Lung (tissue), 13 donors: Measurements from ENCODE around the gene TEAD4. TPM values are rescaled to one million over a fixed set of nuclear protein-coding genes. Genes with fewer than 3 reads are reported as not detected.

Experiments
- ATAC-seq: fragments of 200-7000 bp; cut with Tn5 transposase; one replicate; pipeline ENCODE4 v1.9.1; 2020; ENCODE audit warnings: moderate number of reproducible peaks; ENCODE audit not compliant: insufficient read depth, low FRiP score
- DNase-seq, 3 donors: peaks; one replicate each; pipeline ENCODE4 v3.0.0-alpha.2; 2013 to 2017
- H3K27ac ChIP-seq, 2 donors: one replicate each; pipeline ENCODE4 v1.5.1; 2013; ENCODE audit warnings: mild to moderate bottlenecking in 2 of 2, moderate library complexity in 2 of 2, control low read depth in 1 of 2, inconsistent platforms in 1 of 2, low read depth in 1 of 2, low read length in 1 of 2
- H3K27me3 ChIP-seq, 3 donors: one replicate each; pipeline ENCODE4 v1.5.1; 2013; ENCODE audit warnings: low read length in 2 of 3; ENCODE audit not compliant: control insufficient read depth in 3 of 3, insufficient read depth in 3 of 3
- H3K36me3 ChIP-seq, 4 donors: one replicate each; pipeline ENCODE4 v1.5.1; 2013; ENCODE audit warnings: low read length in 4 of 4, mild to moderate bottlenecking in 1 of 4, moderate library complexity in 1 of 4; ENCODE audit not compliant: control insufficient read depth in 4 of 4, insufficient read depth in 4 of 4
- H3K4me1 ChIP-seq, 5 donors: one replicate each; pipeline ENCODE4 v1.5.1; 2013; ENCODE audit warnings: low read length in 5 of 5, mild to moderate bottlenecking in 2 of 5, moderate library complexity in 1 of 5; ENCODE audit not compliant: control insufficient read depth in 5 of 5, insufficient read depth in 5 of 5
- H3K4me3 ChIP-seq: one replicate; pipeline ENCODE4 v1.5.1; 2013; ENCODE audit warnings: mild to moderate bottlenecking, control low read depth, moderate library complexity
- H3K9ac ChIP-seq, 2 donors: one replicate each; pipeline ENCODE4 v1.5.1; 2013; ENCODE audit warnings: low read length in 2 of 2, control low read depth in 1 of 2; ENCODE audit not compliant: insufficient read depth in 1 of 2
- H3K9me3 ChIP-seq, 4 donors: one replicate each; pipeline ENCODE4 v1.5.1; 2013; ENCODE audit warnings: low read length in 3 of 4, mild to moderate bottlenecking in 1 of 4, moderate library complexity in 1 of 4; ENCODE audit not compliant: control insufficient read depth in 4 of 4, insufficient read depth in 3 of 4
- CTCF ChIP-seq: IDR thresholded peaks from 2 replicates; pipeline ENCODE4 v1.5.1; 2012; ENCODE audit warnings: mild to moderate bottlenecking; ENCODE audit errors: control extremely low read depth, extremely low read depth
- WGBS, 2 donors: extraction: QIAGEN DNeasy Blood & Tissue Kit; methylation state at CpG; one replicate each; pipeline ENCODE4 v1.1.7; 2013; 5-methylcytosine and 5-hydroxymethylcytosine counted together
- polyA plus RNA-seq, 2 donors: library from polyadenylated mRNA; stranded (reverse); fragments of 200-250 nt; gene quantifications; one replicate each; pipeline ENCODE4 v1.2.1, GENCODE V29; 2013
- small RNA-seq: library from RNA; depleted of rRNA; stranded (forward); fragments of <200 nt; gene quantifications from one replicate; pipeline ENCODE3, GENCODE V24; 2014; ENCODE audit warnings: low replicate concordance
- total RNA-seq, 2 donors: library from RNA; depleted of rRNA in 1 of 2; stranded (reverse); fragments of >200 nt in 1 of 2; gene quantifications; one replicate each; pipeline ENCODE4 v1.2.1, GENCODE V29; 2014 to 2021
- donor health status: control.
- donor health status: control.
- donor health status: Bipolar disorder and iron deficiency.
- donor health status: healthy.
- donor health status: DM: yes; HTN: yes; CAD: no.

Gene TEAD4
- total and polyA plus RNA-seq, 4 donors: 7.1 to 36.3 (median 28.8) TPM

GRCh38 chr12:3087758-3088650, 128.8 kb downstream of the TEAD4 start:
- TF ChIP-seq CTCF: no peak
- ATAC-seq (no peak), DNase-seq (no peak)
- Histone ChIP-seq H3K4me3 (no peak overlapping the region), H3K4me1 (peaks cover 2 to 24% (median 8%) of the 10 kb centered on the region in 5 donors), H3K9ac (no peak overlapping the region), H3K27me3 (no peaks in the 10 kb centered on the region), H3K9me3 (no peaks in the 10 kb centered on the region), H3K36me3 (peaks cover 0 to 19% (median 7%) of the 10 kb centered on the region in 4 donors), H3K27ac (no peak overlapping the region)
- 84 to 86% methylated on average over 11 of the region's 11 CpGs for WGBS, 2 donors

- H3K9me3 ChIP-seq: no peaks in the 10 kb centered on the region
- no peak overlapping the region for H3K9ac ChIP-seq
- no peaks in the 10 kb centered on the region for H3K27me3 ChIP-seq
- 95 to 96% methylated on average over 5 of the region's 5 CpGs for WGBS, 2 donors
- DNase-seq (no peak), ATAC-seq (no peak)
- H3K4me1 ChIP-seq: peaks cover 0 to 17% (median 5%) of the 10 kb centered on the region in 5 donors
- H3K4me3 ChIP-seq: no peak overlapping the region
- H3K27ac ChIP-seq: no peak overlapping the region
- H3K36me3 ChIP-seq: peaks cover 0 to 15% (median 7%) of the 10 kb centered on the region in 4 donors
- no peak for TF ChIP-seq CTCF
Observed at GRCh38 chr12:3089588-3089987, 130.4 kb downstream of the TEAD4 start.

Small RNAs within 50 kb of the gene (small RNA-seq; reads per million reads assigned to genes)
- gene RNU6-1315P: not detected

Other genes with a start within 250 kb of the TEAD4 start
- gene FKBP4, start 164.4 kb upstream of the TEAD4 start, total RNA-seq: 10 to 100 TPM; 52.3 to 69.8 TPM
- 10 to 100 TPM; 26.7 to 34.9 TPM for gene FKBP4, start 164.4 kb upstream of the TEAD4 start, polyA plus RNA-seq
- gene ITFG2, start 146.7 kb upstream of the TEAD4 start, total RNA-seq: 10 to 100 TPM; 39.3 to 43.0 TPM
- gene ITFG2, start 146.7 kb upstream of the TEAD4 start, polyA plus RNA-seq: 10 to 100 TPM; 22.6 to 26.0 TPM
- gene NRIP2, start 124.4 kb upstream of the TEAD4 start, total RNA-seq: 1 to 10 TPM in 1 of 2 donors, under 1 TPM in 1; 0.89 to 1.1 TPM
- under 1 TPM; 0.10 to 0.57 TPM for gene NRIP2, start 124.4 kb upstream of the TEAD4 start, polyA plus RNA-seq
- gene TEX52, start 102.4 kb upstream of the TEAD4 start, total RNA-seq: not detected
- gene TEX52, start 102.4 kb upstream of the TEAD4 start, polyA plus RNA-seq: not detected
- gene FOXM1, start 82.2 kb upstream of the TEAD4 start, total RNA-seq: 1 to 10 TPM; 3.3 to 4.0 TPM
- gene FOXM1, start 82.2 kb upstream of the TEAD4 start, polyA plus RNA-seq: 1 to 10 TPM; 1.6 to 3.1 TPM
- gene RHNO1, start 82.2 kb upstream of the TEAD4 start, total RNA-seq: 10 to 100 TPM; 14.2 to 16.3 TPM
- 10 to 100 TPM; 11.0 to 19.0 TPM for gene RHNO1, start 82.2 kb upstream of the TEAD4 start, polyA plus RNA-seq
- 10 to 100 TPM; 16.4 to 30.7 TPM for gene TULP3, start 68.5 kb upstream of the TEAD4 start, total RNA-seq
- 1 to 10 TPM; 7.4 to 9.9 TPM for gene TULP3, start 68.5 kb upstream of the TEAD4 start, polyA plus RNA-seq
- gene TSPAN9, start 118.0 kb downstream of the TEAD4 start, total RNA-seq: 10 to 100 TPM; 40.1 to 72.3 TPM
- gene TSPAN9, start 118.0 kb downstream of the TEAD4 start, polyA plus RNA-seq: 10 to 100 TPM; 23.0 to 27.7 TPM